Osteocyte (in vitro differentiated cells): ENCODE data around the gene CTNNBL1. TPM values are rescaled to one million over a fixed set of nuclear protein-coding genes. Genes with fewer than 3 reads are reported as not detected.

Source experiments
- DNase-seq: peaks from one replicate; pipeline ENCODE4 v3.0.0; 2021; ENCODE audit warnings: mixed read lengths; ENCODE audit not compliant: unreplicated experiment; ENCODE audit errors: extremely low spot score
- H3K27ac Mint-ChIP-seq: one replicate; pipeline ENCODE4 v1.8.0; 2021; ENCODE audit warnings: mild to moderate bottlenecking, mixed read lengths; ENCODE audit not compliant: unreplicated experiment
- H3K27me3 Mint-ChIP-seq: one replicate; pipeline ENCODE4 v1.8.0; 2021; ENCODE audit warnings: mixed read lengths; ENCODE audit not compliant: unreplicated experiment
- H3K36me3 Mint-ChIP-seq: one replicate; pipeline ENCODE4 v1.8.0; 2021; ENCODE audit warnings: mixed read lengths; ENCODE audit not compliant: unreplicated experiment
- H3K4me1 Mint-ChIP-seq: one replicate; pipeline ENCODE4 v1.8.0; 2021; ENCODE audit warnings: mixed read lengths; ENCODE audit not compliant: unreplicated experiment
- H3K4me3 Mint-ChIP-seq: one replicate; pipeline ENCODE4 v1.8.0; 2021; ENCODE audit warnings: mild to moderate bottlenecking, moderate library complexity, mixed read lengths; ENCODE audit not compliant: unreplicated experiment
- H3K9me3 Mint-ChIP-seq: one replicate; pipeline ENCODE4 v1.8.0; 2021; ENCODE audit warnings: mixed read lengths; ENCODE audit not compliant: unreplicated experiment
- total RNA-seq: library from RNA; stranded (reverse); gene quantifications from 2 replicates; pipeline ENCODE4 v1.2.1, GENCODE V29; 2021
- TF ChIP-seq, protein P1 (sequence below): fragments of 200-600 bp; sonication (generic); IDR thresholded peaks from 2 replicates; pipeline ENCODE4 v1.5.0; 2021; ENCODE audit warnings: antibody characterized with exemption, mild to moderate bottlenecking, moderate library complexity

Gene CTNNBL1
- total RNA-seq, 1 donor from 2014 or later: 43.4 TPM

DNA sequence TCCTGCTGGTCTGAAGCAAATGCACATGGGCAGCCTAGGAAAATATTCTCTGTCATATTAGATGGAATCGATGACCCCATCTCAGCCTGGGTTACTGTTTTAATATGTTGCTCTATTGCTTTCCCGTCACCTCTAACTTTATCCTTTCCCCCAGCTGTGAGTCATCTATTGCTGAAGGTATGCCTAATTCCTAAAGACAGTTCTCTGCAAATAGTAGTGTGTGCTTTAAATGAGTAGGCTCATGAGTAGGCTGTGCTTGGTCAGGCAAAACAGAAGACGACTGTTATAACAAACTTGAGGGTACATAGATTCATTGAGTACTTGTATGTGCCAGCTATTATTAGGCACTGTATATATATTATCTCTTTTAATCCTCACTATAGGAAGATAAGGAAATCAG lies 47.2 kb downstream of the CTNNBL1 start:
- Mint-ChIP-seq H3K27me3 (no peaks in the 10 kb centered on the region), H3K36me3 (peaks cover 28% of the 10 kb centered on the region), H3K9me3 (no peaks in the 10 kb centered on the region), H3K4me1 (peaks cover 27% of the 10 kb centered on the region), H3K4me3 (no peak overlapping the region), H3K27ac (peak overlapping the region; percentile 79)
- DNase-seq: no peak
- TF ChIP-seq, protein P1, sequence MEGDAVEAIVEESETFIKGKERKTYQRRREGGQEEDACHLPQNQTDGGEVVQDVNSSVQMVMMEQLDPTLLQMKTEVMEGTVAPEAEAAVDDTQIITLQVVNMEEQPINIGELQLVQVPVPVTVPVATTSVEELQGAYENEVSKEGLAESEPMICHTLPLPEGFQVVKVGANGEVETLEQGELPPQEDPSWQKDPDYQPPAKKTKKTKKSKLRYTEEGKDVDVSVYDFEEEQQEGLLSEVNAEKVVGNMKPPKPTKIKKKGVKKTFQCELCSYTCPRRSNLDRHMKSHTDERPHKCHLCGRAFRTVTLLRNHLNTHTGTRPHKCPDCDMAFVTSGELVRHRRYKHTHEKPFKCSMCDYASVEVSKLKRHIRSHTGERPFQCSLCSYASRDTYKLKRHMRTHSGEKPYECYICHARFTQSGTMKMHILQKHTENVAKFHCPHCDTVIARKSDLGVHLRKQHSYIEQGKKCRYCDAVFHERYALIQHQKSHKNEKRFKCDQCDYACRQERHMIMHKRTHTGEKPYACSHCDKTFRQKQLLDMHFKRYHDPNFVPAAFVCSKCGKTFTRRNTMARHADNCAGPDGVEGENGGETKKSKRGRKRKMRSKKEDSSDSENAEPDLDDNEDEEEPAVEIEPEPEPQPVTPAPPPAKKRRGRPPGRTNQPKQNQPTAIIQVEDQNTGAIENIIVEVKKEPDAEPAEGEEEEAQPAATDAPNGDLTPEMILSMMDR: no peak

DNA sequence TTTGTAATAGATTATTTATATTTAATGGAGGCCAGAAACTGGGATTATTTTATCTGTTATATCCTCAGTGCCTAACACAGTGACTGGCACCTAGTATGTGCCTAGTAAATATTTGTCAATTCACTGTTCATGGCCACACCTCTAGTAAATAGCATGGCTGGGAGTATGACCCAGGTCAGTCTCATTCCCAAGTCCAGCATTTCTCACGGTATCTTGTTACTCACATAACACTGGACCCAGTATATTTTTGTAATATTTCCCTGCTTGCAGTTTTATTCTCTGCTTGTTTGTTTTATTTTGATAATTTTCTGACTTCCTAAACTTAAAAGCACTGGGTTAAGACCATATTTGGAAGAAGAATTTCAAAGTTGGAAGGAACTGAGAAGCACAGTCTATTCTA lies 47.7 kb downstream of the CTNNBL1 start:
- H3K36me3 Mint-ChIP-seq: peaks cover 32% of the 10 kb centered on the region
- peaks cover 27% of the 10 kb centered on the region for H3K4me1 Mint-ChIP-seq
- H3K4me3 Mint-ChIP-seq: no peak overlapping the region
- no peak for DNase-seq
- TF ChIP-seq, protein P1: no peak
- H3K27ac Mint-ChIP-seq: peak overlapping the region; percentile 79
- no peaks in the 10 kb centered on the region for H3K27me3 Mint-ChIP-seq
- H3K9me3 Mint-ChIP-seq: no peaks in the 10 kb centered on the region

DNA sequence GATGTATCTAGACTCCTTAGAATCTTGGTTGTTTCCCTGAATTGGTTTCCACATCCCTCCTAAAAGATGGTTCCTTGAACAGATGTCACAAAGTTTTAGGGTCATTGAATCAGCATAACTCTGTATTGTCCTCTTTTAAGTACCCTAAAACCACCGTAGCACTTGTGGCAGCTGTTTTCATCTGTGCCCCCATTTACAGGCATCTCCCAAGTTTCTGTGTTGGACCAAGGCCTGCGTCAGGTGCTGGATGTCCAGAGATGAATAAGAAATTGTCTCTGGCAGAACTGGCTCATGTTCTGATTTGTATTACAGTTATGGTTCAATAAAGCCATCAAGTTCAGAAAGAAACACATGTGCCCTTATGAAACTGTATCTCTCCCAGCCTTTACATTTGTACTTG lies 48.3 kb downstream of the CTNNBL1 start:
- no peak for DNase-seq
- peaks cover 27% of the 10 kb centered on the region for H3K4me1 Mint-ChIP-seq
- peak overlapping the region; percentile 79 for H3K27ac Mint-ChIP-seq
- no peaks in the 10 kb centered on the region for H3K27me3 Mint-ChIP-seq
- TF ChIP-seq, protein P1: no peak
- H3K9me3 Mint-ChIP-seq: no peaks in the 10 kb centered on the region
- H3K4me3 Mint-ChIP-seq: no peak overlapping the region
- peaks cover 32% of the 10 kb centered on the region for H3K36me3 Mint-ChIP-seq

DNA sequence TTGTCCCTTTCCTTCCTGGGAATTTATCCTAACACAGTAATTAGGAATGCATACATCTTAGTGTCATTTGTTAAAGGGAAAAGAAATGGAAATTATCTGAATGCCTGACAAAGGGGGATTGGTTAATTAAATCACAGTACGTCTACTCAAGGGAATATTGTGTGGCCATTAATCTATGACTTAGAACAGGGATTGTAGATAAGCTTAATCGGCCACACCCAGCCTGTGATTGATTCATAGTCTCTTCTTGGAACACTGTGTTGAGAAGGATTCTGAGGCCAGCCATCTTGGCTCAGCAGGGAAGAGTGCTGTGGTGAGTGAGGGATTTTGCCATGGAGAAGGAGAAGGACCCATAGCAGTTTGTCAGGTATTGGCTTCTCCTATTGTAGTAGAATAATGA lies 50.5 kb downstream of the CTNNBL1 start:
- TF ChIP-seq, protein P1: no peak
- DNase-seq: no peak
- Mint-ChIP-seq H3K4me3 (no peak overlapping the region), H3K9me3 (no peaks in the 10 kb centered on the region), H3K4me1 (peaks cover 27% of the 10 kb centered on the region), H3K36me3 (peaks cover 33% of the 10 kb centered on the region), H3K27ac (no peak overlapping the region), H3K27me3 (no peaks in the 10 kb centered on the region)

DNA sequence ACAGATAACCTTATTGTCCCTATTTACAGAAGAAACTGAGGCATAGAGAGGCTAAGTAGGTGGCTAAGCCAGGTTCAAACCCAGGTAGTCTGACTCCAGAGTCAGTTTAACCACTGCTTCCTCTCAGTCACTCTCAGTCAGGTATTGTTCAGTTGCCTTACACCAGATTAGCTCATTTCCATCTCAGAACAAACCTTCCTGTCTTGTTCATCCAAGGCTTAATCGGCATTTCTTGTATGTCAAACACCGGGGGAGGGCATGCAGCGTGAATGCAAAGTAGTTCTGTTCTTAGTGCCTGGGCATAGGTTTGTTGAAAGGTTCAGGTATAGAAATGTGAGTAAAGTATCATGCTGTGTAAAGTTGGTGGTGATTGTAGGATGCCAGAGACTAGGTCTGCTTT lies 51.7 kb downstream of the CTNNBL1 start:
- TF ChIP-seq, protein P1: no peak
- H3K27me3 Mint-ChIP-seq: no peaks in the 10 kb centered on the region
- H3K36me3 Mint-ChIP-seq: peaks cover 31% of the 10 kb centered on the region
- no peaks in the 10 kb centered on the region for H3K9me3 Mint-ChIP-seq
- H3K4me3 Mint-ChIP-seq: no peak overlapping the region
- no peak overlapping the region for H3K27ac Mint-ChIP-seq
- no peak for DNase-seq
- H3K4me1 Mint-ChIP-seq: peaks cover 24% of the 10 kb centered on the region
